Fibroblast of pulmonary artery (primary cell): ENCODE data around the gene ZNF446.

Experiments
- DNase-seq: peaks from one replicate; pipeline ENCODE4 v3.0.0-alpha.2; 2010; ENCODE audit warnings: low read depth
- H3K4me3 ChIP-seq: replicated peaks from 2 replicates; pipeline ENCODE4 v1.5.1; 2011; ENCODE audit warnings: low read depth, mild to moderate bottlenecking, control low read depth, low read length, moderate library complexity
- TF ChIP-seq, protein P1 (sequence below): IDR thresholded peaks from 2 replicates; pipeline ENCODE4 v1.5.1; 2011; ENCODE audit warnings: mild to moderate bottlenecking, control low read depth, low read length, inconsistent platforms; ENCODE audit errors: missing control alignments

Gene ZNF446

DNA sequence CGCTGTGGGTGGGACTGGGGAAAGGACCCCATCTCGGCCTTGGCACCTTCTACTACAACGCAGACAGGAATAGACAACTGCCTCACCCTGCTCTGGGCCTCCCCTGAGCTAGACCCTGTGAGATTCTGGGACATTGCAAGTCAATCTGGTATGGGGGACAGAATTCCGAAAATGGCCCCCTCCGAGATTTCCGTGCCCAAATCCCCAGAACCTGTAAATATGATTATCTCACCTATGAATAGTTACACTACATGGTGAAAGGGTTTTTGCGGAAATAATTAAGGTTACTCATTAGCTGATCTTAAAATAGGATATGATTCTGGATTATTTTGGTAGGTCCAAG lies 44.1 kb downstream of the ZNF446 start:
- peak overlapping the region; percentile 71 for H3K4me3 ChIP-seq
- no peak for DNase-seq
- TF ChIP-seq, protein P1, sequence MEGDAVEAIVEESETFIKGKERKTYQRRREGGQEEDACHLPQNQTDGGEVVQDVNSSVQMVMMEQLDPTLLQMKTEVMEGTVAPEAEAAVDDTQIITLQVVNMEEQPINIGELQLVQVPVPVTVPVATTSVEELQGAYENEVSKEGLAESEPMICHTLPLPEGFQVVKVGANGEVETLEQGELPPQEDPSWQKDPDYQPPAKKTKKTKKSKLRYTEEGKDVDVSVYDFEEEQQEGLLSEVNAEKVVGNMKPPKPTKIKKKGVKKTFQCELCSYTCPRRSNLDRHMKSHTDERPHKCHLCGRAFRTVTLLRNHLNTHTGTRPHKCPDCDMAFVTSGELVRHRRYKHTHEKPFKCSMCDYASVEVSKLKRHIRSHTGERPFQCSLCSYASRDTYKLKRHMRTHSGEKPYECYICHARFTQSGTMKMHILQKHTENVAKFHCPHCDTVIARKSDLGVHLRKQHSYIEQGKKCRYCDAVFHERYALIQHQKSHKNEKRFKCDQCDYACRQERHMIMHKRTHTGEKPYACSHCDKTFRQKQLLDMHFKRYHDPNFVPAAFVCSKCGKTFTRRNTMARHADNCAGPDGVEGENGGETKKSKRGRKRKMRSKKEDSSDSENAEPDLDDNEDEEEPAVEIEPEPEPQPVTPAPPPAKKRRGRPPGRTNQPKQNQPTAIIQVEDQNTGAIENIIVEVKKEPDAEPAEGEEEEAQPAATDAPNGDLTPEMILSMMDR: no peak

DNA sequence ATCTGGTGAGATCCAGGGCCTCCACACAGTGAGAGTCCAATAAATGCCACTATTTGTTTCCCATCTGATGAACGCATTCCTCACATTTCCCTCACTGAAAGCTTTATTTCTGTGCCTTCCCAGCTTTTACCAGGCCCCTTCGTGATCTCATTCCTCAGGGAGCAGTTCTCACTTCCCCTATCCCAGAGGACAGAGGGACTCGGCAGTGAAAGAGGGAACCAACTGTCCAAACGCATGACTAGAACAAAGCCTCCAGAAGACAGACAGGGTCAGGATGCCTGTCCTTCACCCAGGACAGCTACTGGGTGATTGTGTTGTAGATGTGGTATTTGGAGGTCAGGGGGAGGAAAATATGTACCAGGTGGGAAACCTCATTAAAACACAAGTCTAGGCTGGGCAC lies 45.5 kb downstream of the ZNF446 start:
- no peak for DNase-seq
- no peak overlapping the region for H3K4me3 ChIP-seq
- TF ChIP-seq, protein P1: no peak

DNA sequence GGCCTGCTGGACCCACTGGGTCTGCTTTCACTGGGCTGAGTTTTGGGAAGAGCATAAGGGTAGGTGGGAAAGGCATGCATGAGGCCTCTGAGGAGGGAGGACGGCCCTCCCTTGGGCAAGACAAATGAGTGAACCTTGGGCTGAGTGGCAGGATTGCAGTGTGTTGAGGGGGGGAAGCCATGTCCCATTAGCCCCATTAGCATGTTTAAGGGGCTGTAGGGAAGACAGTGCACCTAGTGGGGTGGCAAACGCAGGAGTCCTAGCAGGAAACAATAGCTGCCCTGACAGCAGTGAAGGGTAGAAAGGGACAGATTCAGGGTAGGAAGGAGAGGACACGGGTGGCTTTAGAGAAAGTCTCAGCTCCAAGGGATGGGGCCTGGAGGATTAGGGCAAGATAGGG lies 46.6 kb downstream of the ZNF446 start:
- TF ChIP-seq, protein P1: no peak
- no peak overlapping the region for H3K4me3 ChIP-seq
- DNase-seq: no peak

DNA sequence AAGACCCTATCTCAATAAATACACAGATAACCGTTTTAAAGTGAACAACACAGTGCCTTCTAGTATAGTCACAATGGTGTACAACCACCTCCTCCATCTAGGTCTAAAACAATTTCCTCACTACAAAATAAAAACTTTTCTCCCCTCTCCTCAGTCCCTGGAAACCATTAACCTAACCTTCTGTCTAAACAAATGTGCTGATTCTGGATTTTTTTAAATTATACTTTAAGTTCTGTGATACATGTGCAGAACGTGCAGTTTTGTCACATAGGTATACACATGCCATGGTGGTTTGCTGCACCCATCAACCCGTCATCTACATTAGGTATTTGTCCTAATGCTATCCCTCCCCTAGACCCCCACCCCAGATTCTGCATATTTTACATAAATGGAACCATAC lies 53.3 kb downstream of the ZNF446 start:
- H3K4me3 ChIP-seq: no peak overlapping the region
- TF ChIP-seq, protein P1: no peak
- DNase-seq: no peak
